ENCODE measurements around the gene FASN. TPM values are rescaled to one million over a fixed set of nuclear protein-coding genes. Genes with fewer than 3 reads are reported as not detected.

The FASN gene
- total RNA-seq, 2 donors from 2014 or later, result 89.0 to 171 TPM

DNA sequence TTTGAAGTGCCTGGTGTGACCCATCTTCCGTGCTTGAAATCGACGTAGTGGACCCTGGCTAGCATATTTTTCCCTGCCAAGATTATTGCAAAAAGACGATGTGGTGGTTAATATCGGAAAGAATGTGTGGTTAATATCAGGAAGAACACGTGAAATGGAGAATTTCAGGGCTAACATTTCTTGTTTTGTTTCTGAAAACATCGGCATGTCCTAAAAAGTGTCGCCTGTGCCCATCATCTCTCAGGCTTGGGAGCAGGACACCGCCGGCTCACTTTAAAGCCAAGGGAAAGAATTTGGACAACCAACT lies 60.2 kb downstream of the FASN start:
- no peak for ATAC-seq
- intact Hi-C loops (cut with DNase I, micrococcal nuclease), result no loop called here
- no peak for DNase-seq

DNA sequence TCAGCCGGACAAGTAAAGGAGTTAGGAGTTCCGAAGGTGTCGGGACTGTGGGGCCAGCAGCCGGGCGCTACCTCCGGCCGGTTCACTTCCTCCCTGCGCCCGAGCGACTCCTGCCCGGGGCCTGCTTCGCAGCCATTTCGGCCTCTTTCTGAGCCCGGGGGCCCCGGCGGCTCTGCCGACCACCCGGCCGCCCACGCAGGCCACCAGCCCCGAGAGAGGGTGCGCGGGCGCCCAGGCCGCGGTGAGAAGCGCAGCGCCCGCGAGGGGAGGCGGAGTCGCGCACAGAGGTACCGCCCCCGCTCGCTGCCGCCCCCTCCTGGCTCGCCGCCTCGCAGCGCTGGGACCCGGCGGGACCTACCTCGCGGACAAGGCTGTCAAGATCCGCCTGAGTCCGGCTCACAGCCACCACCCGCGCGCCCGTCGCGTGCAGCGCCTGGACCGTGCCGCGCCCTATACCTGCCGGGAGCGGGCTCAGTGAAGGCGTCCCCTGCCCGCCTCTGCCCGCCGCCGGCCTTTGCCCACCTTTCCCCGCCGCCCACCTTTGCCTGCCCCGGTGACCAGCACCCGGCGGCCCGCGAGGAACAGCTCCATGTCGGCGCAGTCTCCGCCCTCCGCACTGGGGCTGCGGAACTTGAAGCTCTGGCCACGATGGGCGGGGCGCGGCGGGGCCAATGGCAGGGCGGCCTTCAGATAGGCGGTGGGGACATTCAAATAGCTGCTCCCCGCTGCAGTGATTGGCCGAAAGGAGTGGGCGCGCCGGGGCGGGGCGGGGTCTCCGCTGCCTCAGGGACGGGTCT lies 60.7 kb downstream of the FASN start, which contains the start of gene DCXR:
DCXR (minus strand) TSS at position 606 of the 797 bp plus-strand sequence; CDS start at position 591, 15 bp downstream.
- DNase-seq, result peak; percentile 97 to 98
- peak; percentile 92 for ATAC-seq
- intact Hi-C loops (cut with DNase I, micrococcal nuclease), result no loop called here

DNA sequence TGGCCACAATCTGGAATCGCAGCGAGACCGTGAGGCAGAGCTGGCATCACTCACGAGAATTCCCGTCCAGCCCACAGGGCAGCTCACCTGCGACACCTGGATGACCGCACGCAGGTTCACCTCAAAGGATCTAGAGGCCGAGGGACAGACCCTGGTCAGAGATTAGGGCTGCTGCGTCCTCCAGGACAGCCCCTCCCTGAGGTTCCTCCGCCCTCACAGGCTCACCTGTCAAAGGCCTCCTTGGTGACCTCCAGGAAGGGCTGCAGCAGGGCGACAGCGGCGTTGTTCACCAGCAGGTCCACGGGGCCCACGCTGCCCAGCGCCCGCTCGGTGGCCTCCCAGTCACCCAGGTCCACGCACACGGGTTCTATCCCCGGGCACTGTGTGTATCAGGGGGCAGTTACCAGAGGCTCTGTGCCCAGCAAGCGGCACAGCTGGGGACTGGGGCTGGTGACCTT lies 61.4 kb downstream of the FASN start:
- peak in 1 of 2 donors; percentile 47 for DNase-seq
- intact Hi-C loops (cut with DNase I, micrococcal nuclease), result no loop called here
- ATAC-seq, result peak; percentile 3

DNA sequence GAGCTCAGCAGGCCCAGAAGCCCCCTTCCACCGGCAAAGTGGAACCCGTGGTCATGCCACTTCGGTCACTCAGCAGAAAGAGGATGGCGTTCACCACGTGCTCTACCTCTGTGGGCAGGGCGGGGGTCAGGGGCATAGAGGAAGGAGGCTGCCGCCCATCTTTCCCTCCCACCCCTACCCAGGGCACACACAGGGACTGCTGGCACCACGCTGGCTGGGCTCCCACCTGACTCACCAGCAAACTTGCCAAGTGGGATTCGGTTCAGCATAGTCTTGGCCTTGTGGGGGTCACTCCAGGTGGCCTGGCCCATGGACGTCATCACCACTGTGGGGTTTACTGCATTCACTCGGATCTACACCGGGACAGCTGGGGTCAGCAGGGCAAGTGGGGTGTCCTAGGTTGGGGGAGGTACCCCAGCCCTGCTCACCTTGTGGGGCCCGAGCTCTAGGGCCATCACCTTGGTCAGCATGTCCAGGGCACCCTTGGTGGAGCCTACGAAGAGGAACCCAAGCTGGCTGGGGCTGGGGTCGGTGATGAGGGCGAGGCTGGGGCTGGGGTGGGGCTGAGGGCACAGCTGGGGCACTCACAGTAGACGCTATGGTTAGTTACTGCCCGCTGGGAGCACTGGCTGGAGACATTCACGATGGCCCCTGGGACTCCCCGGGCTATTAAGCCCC lies 61.9 kb downstream of the FASN start:
- ATAC-seq (no peak), DNase-seq (no peak)
- intact Hi-C loops (cut with DNase I, micrococcal nuclease), result no loop called here

DNA sequence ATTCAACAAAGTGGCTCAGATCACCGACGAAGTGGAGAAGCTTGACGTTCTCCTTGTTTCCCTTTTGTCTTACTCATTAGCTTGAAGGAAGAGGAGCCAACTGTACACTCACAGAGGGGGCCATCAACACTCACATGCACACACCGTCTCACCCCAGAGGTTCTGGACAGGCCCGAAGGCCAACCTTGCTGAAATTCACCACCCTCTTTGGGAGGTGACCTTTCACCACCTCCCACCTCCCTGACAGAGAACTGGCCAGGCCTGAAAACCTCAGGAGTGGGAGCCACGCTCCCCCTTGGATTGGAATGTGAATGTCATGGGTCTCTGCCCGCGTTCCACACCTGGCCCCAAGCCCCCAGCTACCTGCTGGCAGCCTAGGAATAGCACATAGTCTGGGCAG lies 62.5 kb downstream of the FASN start:
- no peak for ATAC-seq
- DNase-seq, result no peak
- intact Hi-C loops (cut with DNase I, micrococcal nuclease), result no loop called here

DNA sequence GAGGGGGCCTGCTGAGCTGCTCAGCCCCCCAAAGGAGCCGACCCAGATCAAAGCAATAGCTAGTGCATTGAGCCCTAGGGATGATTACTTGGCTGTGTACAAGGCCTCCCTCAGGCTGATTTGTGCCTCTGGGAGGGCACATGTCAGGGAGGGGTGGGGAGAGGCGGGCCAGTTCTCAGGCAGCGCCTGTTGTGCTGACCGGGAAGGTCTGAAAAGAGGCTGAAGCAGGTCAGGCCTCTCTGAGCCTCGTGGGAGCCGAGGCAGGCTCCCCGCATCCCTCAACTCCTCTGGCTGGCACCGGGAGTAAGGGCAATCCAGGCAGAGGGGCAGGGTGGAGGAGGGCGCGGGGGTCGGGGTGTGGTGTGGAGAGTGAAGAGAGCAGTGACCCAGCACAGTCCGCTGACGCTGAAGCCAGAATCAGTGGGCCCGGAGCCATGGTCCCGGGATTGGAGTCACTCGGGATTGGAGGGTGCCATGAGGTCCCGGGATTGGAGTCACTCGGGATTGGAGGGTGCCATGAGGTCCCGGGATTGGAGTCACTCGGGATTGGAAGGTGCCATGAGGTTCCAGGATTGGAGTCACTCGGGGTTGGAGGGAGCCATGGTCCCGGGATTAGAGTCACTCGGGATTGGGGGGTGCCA lies 63.5 kb downstream of the FASN start:
- ATAC-seq (no peak), DNase-seq (no peak)
- intact Hi-C loops (cut with DNase I, micrococcal nuclease), result loop anchor here (5.0 kb wide), 1 partner anchor 118 kb away; no protein-coding TSS in a partner anchor

DNA sequence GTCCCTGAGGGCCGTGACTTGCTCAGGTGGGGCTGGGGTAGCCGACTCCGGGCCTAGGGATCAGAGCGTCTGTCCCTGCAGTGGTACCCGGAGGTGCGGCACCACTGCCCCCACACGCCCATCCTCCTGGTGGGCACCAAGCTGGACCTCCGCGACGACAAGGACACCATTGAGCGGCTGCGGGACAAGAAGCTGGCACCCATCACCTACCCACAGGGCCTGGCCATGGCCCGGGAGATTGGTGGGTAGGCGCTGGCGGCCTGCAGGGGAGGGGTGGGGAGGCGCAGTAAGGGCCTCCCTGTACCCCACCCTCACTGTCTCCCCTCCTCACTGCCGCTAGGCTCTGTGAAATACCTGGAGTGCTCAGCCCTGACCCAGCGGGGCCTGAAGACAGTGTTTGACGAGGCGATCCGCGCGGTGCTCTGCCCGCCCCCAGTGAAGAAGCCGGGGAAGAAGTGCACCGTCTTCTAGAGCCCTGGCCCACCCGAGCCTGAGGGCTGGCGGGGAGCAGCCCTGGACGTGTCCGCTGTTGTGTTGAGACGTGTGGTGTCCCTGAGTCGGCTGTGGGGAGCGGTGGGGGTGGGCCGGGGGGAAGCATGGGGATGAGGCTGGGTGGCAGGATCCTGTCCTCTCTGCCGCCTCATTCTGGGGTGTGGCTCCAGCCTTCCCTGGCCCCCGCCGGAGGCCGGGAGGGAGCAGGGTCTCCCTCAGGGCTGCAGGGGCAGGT lies 64.5 kb downstream of the FASN start:
- ATAC-seq (no peak), DNase-seq (no peak)
- intact Hi-C loops (cut with DNase I, micrococcal nuclease), result loop anchor here (5.0 kb wide), 1 partner anchor 119 kb away; no protein-coding TSS in a partner anchor

DNA sequence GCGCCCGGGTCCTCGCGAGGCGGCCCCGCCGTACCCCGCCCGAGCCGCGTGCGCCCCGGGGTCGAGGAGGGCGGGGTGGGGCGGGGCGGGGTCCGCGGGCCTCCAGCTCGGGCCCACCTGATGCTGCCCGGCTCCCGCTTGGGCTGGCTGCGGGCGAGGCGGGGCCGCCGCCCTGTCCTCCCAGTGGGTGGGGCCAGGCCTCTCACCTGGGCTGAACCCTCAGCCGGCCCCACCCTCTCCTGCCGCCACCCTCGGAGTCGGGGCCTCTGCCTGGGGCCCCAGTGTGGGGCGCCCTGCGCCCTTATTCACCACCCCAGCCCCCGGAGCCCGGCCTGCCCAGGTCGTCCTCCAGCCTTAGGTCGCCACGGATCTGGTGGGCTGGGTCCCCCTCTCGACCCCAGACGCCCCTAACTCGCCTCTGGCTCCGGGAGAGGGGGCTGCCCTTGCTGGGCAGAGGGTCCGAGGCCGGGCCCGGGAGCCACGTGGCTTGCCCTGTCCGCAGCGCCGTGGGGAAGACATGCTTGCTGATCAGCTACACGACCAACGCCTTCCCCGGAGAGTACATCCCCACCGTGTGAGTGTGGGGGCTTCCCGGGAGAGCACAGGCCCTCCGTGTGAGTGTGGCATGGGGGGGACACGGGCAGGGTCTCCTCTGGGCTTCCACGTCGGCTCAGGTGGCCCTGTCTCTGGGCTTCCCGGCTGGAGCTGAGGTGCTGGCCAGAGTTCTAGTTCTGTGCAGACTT lies 66.0 kb downstream of the FASN start:
- ATAC-seq, result peak; percentile 69
- intact Hi-C loops (cut with DNase I, micrococcal nuclease), result loop anchor here (5.0 kb wide), 1 partner anchor 120 kb away; no protein-coding TSS in a partner anchor

DNA sequence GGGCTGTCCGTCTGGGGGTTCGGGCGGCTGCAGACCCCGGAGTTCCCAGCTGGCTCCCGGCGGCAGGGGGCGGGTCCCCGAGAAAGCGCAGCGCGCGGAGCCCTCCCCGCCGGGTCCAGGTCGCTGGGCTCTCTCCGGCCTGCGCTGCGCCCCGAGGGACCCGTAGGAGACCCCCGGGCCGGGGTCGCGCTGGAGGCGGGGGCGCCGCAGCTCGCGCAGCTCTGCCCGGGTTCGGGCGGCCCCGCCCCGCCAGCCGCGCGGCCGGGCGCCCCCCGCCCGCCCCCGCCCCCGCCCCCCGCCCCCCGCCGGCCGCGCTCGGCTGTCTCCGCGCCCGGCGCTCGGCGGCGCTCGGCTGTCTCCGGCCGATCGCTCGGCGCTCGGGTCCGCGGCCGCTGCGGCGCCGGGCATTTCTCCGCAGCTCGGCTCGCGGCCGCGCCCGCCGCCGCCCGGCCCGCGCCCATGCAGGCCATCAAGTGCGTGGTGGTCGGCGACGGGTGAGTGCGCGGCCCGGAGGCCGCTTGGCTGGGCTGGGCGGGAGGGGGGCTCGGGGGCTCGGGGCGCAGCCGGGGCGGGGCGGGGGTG lies 66.6 kb downstream of the FASN start, which contains the start of gene RAC3:
RAC3 (plus strand) TSS at position 376 of the 582 bp plus-strand sequence; CDS start at position 460, 84 bp downstream.
- peak; percentile 25 for ATAC-seq
- no peak for DNase-seq
- intact Hi-C loops (cut with DNase I, micrococcal nuclease), result loop anchor here (5.0 kb wide), 1 partner anchor 121 kb away; no protein-coding TSS in a partner anchor

More for the DNA sequence above, 66.0 kb downstream of the FASN start:
- peak; percentile 80 to 81 for DNase-seq

DNA sequence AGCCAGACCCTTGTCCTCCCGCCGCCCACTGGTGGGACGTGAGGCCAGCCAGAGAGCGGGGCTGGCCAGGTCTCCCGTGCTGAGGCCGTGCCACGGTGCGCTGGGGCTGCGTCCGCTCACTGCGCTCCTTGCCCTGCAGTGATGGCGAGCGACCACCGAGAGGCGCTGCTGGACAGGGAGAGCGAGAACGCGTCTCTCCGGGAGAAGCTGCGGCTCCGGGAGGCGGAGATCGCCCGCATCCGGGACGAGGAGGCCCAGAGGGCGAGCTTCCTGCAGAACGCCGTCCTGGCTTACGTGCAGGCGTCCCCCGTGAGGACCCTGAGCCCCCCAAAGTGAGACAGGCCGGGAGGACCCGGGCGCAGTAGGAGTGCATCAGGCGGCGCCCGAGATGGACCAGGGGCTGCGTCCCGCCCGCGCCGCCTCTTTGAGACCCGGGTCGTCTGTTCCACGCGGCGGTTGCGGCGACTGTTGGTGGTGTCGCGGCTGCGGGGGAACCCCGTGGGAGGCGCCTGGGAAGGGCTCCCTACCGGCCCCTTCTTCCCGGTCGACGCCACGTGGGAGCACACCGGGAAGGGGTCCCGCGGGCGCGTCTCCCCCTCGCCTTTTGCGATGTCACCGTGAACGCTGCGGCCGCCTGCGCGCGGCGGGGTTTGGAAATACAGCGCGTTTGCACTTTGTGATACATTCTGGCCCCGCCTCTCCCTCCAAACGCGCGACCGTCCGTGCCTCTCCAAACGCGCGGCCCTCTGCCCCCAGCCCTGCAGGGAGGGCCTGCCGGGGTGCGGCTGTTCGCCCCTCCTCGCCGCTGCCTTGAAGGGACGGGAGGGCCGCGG lies 67.3 kb downstream of the FASN start:
- intact Hi-C loops (cut with DNase I, micrococcal nuclease), result loop anchor here (5.0 kb wide), 1 partner anchor 122 kb away; no protein-coding TSS in a partner anchor
- peak; percentile 83 to 84 for DNase-seq
- peak; percentile 82 for ATAC-seq

DNA sequence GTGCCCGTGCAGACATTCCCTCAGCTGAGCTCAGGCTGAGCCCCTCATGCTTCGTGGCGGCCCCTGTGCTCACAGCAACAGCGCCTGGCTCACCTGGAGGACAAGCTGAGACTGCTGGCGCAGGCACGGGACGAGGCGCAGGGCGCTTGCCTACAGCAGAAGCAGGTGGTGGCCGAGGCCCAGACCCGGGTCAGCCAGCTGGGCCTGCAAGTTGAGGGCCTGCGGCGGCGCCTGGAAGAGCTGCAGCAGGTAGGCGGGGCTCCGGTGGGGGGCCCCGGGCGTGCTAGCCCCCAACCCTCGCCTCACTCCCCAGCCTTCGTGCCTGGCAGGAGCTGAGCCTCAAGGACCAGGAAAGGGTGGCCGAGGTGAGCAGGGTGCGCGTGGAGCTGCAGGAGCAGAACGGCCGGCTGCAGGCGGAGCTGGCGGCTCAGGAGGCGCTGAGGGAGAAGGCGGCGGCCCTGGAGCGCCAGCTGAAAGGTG lies 68.0 kb downstream of the FASN start:
- intact Hi-C loops (cut with DNase I, micrococcal nuclease), result loop anchor here (5.0 kb wide), 1 partner anchor 122 kb away; no protein-coding TSS in a partner anchor
- ATAC-seq, result peak; percentile 5
- no peak for DNase-seq

DNA sequence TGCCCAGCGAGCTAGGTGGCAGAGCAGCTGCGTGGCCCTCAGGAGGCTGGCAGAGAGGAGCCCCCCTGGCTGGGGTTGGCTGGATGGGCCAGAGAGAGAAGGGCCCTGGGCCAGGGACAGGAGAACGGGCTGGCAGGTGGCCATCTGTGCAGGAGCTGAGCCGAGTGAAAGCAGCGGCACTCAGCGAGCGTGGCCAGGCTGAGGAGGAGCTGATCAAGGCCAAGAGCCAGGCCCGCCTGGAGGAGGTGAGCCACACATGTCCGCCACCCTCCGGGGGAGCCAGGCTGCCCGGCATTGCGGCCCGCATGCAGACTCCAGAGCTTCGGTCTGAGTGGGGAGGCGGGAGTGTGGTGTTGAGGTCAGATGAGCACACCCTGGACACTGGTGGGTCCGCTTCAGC lies 68.6 kb downstream of the FASN start:
- intact Hi-C loops (cut with DNase I, micrococcal nuclease), result no loop called here
- DNase-seq (no peak), ATAC-seq (no peak)

DNA sequence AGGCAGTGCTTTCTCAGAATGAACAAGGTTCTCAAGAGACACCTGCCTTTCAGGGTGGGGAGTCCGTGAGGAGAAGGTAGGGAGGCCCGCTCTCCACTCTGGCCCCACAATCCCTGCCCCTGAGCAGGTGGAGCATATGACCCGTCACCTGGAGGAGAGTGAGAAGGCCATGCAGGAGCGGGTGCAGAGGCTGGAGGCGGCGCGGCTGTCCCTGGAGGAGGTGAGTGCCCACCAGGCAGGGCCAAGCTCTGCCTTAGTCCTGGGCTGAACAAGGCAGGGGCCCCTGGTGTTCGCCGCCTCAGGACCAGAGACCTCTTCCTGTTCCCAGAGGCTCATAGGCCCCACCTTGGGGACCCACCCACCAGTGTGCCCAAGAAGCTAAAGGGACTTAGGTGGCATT lies 69.1 kb downstream of the FASN start:
- ATAC-seq, result no peak
- intact Hi-C loops (cut with DNase I, micrococcal nuclease), result no loop called here
- no peak for DNase-seq
